ENCODE measurements around the gene NAA40.

NAA40 gene

GRCh38 chr11:63914896-63915691 is 23.7 kb upstream of the NAA40 start:
- no peaks in the 10 kb centered on the region for H3K79me2 ChIP-seq (ENCODE audit: control insufficient read depth, low read length)
- H4K20me1 ChIP-seq (ENCODE audit: control insufficient read depth, insufficient read depth, low read depth, low read length): no peaks in the 10 kb centered on the region
- H3K4me2 ChIP-seq (ENCODE audit: low read length): no peak overlapping the region
- H3K4me1 ChIP-seq (ENCODE audit: control insufficient read depth, low read length): peaks cover 35% of the 10 kb centered on the region
- H3K4me3 ChIP-seq (ENCODE audit: low read length): no peak overlapping the region
- H3K9me3 ChIP-seq (ENCODE audit: control insufficient read depth, insufficient read depth, low read length): no peaks in the 10 kb centered on the region
- peaks cover 32% of the 10 kb centered on the region for H3K27me3 ChIP-seq (ENCODE audit: control insufficient read depth, low read length)
- no peaks in the 10 kb centered on the region for H3K36me3 ChIP-seq (ENCODE audit: control insufficient read depth, low read length)
- no peak overlapping the region for H3K27ac ChIP-seq (ENCODE audit: low read depth, low read length)
- H3K9me2 ChIP-seq (replicated peaks; ENCODE audit: control insufficient read depth, low read length): no peaks in the 10 kb centered on the region
- TF ChIP-seq CTCF (IDR thresholded peaks at IDR 0.05; ENCODE audit: low read depth, low read length, poor library complexity, severe bottlenecking) (no peak), EZH2phosphoT487 (IDR thresholded peaks at IDR 0.05; ENCODE audit: borderline replicate concordance, low read length) (no peak)
- H3F3A ChIP-seq (ENCODE audit: control insufficient read depth, insufficient read depth): peaks cover 6% of the 10 kb centered on the region

GRCh38 chr11:63915961-63916836 is 22.6 kb upstream of the NAA40 start:
- H3K9me2 ChIP-seq (replicated peaks; ENCODE audit: control insufficient read depth, low read length): no peaks in the 10 kb centered on the region
- H4K20me1 ChIP-seq (ENCODE audit: control insufficient read depth, insufficient read depth, low read depth, low read length): no peaks in the 10 kb centered on the region
- H3K27me3 ChIP-seq (ENCODE audit: control insufficient read depth, low read length): peaks cover 41% of the 10 kb centered on the region
- peak overlapping the region; percentile 70 for H3K4me3 ChIP-seq (ENCODE audit: low read length)
- peaks cover 6% of the 10 kb centered on the region for H3F3A ChIP-seq (ENCODE audit: control insufficient read depth, insufficient read depth)
- H3K4me1 ChIP-seq (ENCODE audit: control insufficient read depth, low read length): peaks cover 38% of the 10 kb centered on the region
- H3K27ac ChIP-seq (ENCODE audit: low read depth, low read length): no peak overlapping the region
- H3K36me3 ChIP-seq (ENCODE audit: control insufficient read depth, low read length): no peaks in the 10 kb centered on the region
- TF ChIP-seq CTCF (IDR thresholded peaks at IDR 0.05; ENCODE audit: low read depth, low read length, poor library complexity, severe bottlenecking): peak; percentile 56
- TF ChIP-seq EZH2phosphoT487 (IDR thresholded peaks at IDR 0.05; ENCODE audit: borderline replicate concordance, low read length): no peak
- H3K9me3 ChIP-seq (ENCODE audit: control insufficient read depth, insufficient read depth, low read length): no peaks in the 10 kb centered on the region
- H3K4me2 ChIP-seq (ENCODE audit: low read length): peak overlapping the region; percentile 87
- no peaks in the 10 kb centered on the region for H3K79me2 ChIP-seq (ENCODE audit: control insufficient read depth, low read length)

- Histone ChIP-seq H3K79me2 (ENCODE audit: control insufficient read depth, low read length) (no peaks in the 10 kb centered on the region), H3K4me1 (ENCODE audit: control insufficient read depth, low read length) (peaks cover 38% of the 10 kb centered on the region), H4K20me1 (ENCODE audit: control insufficient read depth, insufficient read depth, low read depth, low read length) (no peaks in the 10 kb centered on the region), H3K27ac (ENCODE audit: low read depth, low read length) (no peak within 1 kb of the TSS), H3K9me3 (ENCODE audit: control insufficient read depth, insufficient read depth, low read length) (no peaks in the 10 kb centered on the region), H3K27me3 (ENCODE audit: control insufficient read depth, low read length) (peaks cover 49% of the 10 kb centered on the region), H3F3A (ENCODE audit: control insufficient read depth, insufficient read depth) (peaks cover 6% of the 10 kb centered on the region), H3K9me2 (replicated peaks; ENCODE audit: control insufficient read depth, low read length) (no peaks in the 10 kb centered on the region), H3K36me3 (ENCODE audit: control insufficient read depth, low read length) (no peaks in the 10 kb centered on the region), H3K4me3 (ENCODE audit: low read length) (peak within 1 kb of the TSS; percentile 73), H3K4me2 (ENCODE audit: low read length) (peak within 1 kb of the TSS; percentile 87)
- TF ChIP-seq CTCF (IDR thresholded peaks at IDR 0.05; ENCODE audit: low read depth, low read length, poor library complexity, severe bottlenecking) (no peak), EZH2phosphoT487 (IDR thresholded peaks at IDR 0.05; ENCODE audit: borderline replicate concordance, low read length) (no peak)
Measured at GRCh38 chr11:63916837-63917691, 21.7 kb upstream of the NAA40 start, which contains the start of gene RCOR2. RCOR2 (minus strand) TSS chr11:63917164; CDS start chr11:63916456, 708 bp downstream.

All from DOHH2 (cell line).